ENCODE measurements around the gene C11orf91. TPM values are rescaled to one million over a fixed set of nuclear protein-coding genes. Genes with fewer than 3 reads are reported as not detected.
A peak's percentile ranks its signal among the peaks of the same experiment; 100 is the strongest.

Gene C11orf91
- total RNA-seq, 1 experiment from 2014 or later: 0.22 TPM

DNA sequence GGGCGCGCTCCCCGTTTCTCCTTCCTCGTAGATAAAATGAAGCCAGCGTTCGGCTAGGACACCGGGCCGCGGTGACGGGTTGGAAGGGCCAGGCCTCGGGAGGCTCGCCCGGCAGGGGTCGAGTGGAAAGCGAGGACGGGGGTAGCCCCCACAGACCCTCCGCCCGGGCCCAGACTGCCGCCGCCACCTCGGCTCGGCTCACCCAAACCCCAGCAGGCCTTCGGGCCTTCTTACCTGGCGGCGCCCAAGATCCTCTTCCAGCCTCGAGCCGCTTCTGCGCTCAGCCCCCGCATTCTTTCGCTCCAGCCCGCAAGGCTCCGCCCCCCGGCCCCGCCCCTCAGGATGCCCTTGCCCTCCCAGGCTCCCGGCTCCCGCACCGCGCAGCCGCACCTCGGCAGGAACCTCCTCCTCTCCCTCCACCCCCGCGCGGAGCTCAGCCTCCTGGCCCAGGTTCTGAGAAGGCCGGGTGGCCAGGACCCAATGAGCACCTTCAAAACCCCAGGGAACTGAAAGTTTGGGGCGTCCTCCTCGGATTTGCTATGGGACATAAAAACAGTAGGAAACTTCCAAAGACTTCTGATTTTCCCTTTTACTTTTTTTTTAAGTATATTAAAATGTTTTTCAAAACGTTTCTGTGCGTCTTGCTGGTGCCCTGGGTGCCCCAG, 35.7 kb upstream of the C11orf91 start, which contains the start of gene CD59:
Gene CD59, minus strand, starts transcription at position 276 of the 665 bp plus-strand sequence. CDS start 13,978 bp downstream, outside the sequence.
- Mint-ChIP-seq H3K4me1 (peaks cover 26% of the 10 kb centered on the region), H3K4me3 (peak within 1 kb of the TSS; percentile 78), H3K9me3 (no peaks in the 10 kb centered on the region), H3K36me3 (no peaks in the 10 kb centered on the region), H3K27me3 (ENCODE audit: low read depth) (peaks cover 12% of the 10 kb centered on the region), H3K27ac (no peak within 1 kb of the TSS)
- TF ChIP-seq ZNF671 (CRISPR knock-in tag; IDR thresholded peaks at IDR 0.05): no peak
- TF ChIP-seq, protein P1, sequence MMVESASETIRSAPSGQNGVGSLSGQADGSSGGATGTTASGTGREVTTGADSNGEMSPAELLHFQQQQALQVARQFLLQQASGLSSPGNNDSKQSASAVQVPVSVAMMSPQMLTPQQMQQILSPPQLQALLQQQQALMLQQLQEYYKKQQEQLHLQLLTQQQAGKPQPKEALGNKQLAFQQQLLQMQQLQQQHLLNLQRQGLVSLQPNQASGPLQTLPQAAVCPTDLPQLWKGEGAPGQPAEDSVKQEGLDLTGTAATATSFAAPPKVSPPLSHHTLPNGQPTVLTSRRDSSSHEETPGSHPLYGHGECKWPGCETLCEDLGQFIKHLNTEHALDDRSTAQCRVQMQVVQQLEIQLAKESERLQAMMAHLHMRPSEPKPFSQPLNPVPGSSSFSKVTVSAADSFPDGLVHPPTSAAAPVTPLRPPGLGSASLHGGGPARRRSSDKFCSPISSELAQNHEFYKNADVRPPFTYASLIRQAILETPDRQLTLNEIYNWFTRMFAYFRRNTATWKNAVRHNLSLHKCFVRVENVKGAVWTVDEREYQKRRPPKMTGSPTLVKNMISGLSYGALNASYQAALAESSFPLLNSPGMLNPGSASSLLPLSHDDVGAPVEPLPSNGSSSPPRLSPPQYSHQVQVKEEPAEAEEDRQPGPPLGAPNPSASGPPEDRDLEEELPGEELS (CRISPR knock-in tag; IDR thresholded peaks at IDR 0.05): no peak
- no peak for TF ChIP-seq ETV6 (CRISPR knock-in tag; IDR thresholded peaks at IDR 0.05)
- TF ChIP-seq, protein P2, sequence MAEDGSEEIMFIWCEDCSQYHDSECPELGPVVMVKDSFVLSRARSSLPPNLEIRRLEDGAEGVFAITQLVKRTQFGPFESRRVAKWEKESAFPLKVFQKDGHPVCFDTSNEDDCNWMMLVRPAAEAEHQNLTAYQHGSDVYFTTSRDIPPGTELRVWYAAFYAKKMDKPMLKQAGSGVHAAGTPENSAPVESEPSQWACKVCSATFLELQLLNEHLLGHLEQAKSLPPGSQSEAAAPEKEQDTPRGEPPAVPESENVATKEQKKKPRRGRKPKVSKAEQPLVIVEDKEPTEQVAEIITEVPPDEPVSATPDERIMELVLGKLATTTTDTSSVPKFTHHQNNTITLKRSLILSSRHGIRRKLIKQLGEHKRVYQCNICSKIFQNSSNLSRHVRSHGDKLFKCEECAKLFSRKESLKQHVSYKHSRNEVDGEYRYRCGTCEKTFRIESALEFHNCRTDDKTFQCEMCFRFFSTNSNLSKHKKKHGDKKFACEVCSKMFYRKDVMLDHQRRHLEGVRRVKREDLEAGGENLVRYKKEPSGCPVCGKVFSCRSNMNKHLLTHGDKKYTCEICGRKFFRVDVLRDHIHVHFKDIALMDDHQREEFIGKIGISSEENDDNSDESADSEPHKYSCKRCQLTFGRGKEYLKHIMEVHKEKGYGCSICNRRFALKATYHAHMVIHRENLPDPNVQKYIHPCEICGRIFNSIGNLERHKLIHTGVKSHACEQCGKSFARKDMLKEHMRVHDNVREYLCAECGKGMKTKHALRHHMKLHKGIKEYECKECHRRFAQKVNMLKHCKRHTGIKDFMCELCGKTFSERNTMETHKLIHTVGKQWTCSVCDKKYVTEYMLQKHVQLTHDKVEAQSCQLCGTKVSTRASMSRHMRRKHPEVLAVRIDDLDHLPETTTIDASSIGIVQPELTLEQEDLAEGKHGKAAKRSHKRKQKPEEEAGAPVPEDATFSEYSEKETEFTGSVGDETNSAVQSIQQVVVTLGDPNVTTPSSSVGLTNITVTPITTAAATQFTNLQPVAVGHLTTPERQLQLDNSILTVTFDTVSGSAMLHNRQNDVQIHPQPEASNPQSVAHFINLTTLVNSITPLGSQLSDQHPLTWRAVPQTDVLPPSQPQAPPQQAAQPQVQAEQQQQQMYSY (CRISPR knock-in tag; IDR thresholded peaks at IDR 0.05): 0 out of 2 replicates have a peak, but pooled peaks have one; percentile 27
- TF ChIP-seq, protein P3, sequence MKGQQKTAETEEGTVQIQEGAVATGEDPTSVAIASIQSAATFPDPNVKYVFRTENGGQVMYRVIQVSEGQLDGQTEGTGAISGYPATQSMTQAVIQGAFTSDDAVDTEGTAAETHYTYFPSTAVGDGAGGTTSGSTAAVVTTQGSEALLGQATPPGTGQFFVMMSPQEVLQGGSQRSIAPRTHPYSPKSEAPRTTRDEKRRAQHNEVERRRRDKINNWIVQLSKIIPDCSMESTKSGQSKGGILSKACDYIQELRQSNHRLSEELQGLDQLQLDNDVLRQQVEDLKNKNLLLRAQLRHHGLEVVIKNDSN (CRISPR knock-in tag; IDR thresholded peaks at IDR 0.05): peak; percentile 37; the same call in 1 of the 2 replicates
- peak; percentile 71; the same call in 1 of the 2 replicates for TF ChIP-seq TEAD1 (CRISPR knock-in tag; IDR thresholded peaks at IDR 0.05)
- no peak for TF ChIP-seq ZNF232 (CRISPR knock-in tag; IDR thresholded peaks at IDR 0.05)
- TF ChIP-seq FOXP1 (CRISPR knock-in tag; IDR thresholded peaks at IDR 0.05; ENCODE audit: borderline replicate concordance): no peak
- no peak for TF ChIP-seq SOX15 (CRISPR knock-in tag; IDR thresholded peaks at IDR 0.05)
- TF ChIP-seq ZNF121 (CRISPR knock-in tag; IDR thresholded peaks at IDR 0.05): no peak
- TF ChIP-seq ZBTB43 (CRISPR knock-in tag; IDR thresholded peaks at IDR 0.05): no peak
- TF ChIP-seq JUN (CRISPR knock-in tag; IDR thresholded peaks at IDR 0.05): no peak
- peak; percentile 55; the same call in 1 of the 2 replicates for TF ChIP-seq E2F5 (CRISPR knock-in tag; IDR thresholded peaks at IDR 0.05)
- TF ChIP-seq NFATC4 (CRISPR knock-in tag; IDR thresholded peaks at IDR 0.05): no peak
- no peak for TF ChIP-seq ZNF396 (CRISPR knock-in tag; IDR thresholded peaks at IDR 0.05; ENCODE audit: borderline replicate concordance)
- TF ChIP-seq, protein P4, sequence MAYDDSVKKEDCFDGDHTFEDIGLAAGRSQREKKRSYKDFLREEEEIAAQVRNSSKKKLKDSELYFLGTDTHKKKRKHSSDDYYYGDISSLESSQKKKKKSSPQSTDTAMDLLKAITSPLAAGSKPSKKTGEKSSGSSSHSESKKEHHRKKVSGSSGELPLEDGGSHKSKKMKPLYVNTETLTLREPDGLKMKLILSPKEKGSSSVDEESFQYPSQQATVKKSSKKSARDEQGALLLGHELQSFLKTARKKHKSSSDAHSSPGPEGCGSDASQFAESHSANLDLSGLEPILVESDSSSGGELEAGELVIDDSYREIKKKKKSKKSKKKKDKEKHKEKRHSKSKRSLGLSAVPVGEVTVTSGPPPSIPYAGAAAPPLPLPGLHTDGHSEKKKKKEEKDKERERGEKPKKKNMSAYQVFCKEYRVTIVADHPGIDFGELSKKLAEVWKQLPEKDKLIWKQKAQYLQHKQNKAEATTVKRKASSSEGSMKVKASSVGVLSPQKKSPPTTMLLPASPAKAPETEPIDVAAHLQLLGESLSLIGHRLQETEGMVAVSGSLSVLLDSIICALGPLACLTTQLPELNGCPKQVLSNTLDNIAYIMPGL (CRISPR knock-in tag; IDR thresholded peaks at IDR 0.05): no peak
- TF ChIP-seq CREM (CRISPR knock-in tag; IDR thresholded peaks at IDR 0.05): no peak
- DNase-seq (ENCODE audit: low spot score) (peak; percentile 99), ATAC-seq (peak; percentile 93)
- POLR2A ChIA-PET: interaction anchor here (0.6 to 2.0 kb wide), 4 partner anchors 35 to 134 kb away, joined by 3 to 10 read pairs (median 7); partner anchors contain the start of genes C11orf91 and FBXO3
- CTCF ChIA-PET: interaction anchor here (1.0 to 1.7 kb wide), 7 partner anchors 20 to 93 kb away, joined by 3 to 10 read pairs (median 6); partner anchors contain the start of genes C11orf91 and FBXO3
